ENCODE data around the gene SP5. TPM values are rescaled to one million over a fixed set of nuclear protein-coding genes. Genes with fewer than 3 reads are reported as not detected.

Gene SP5
- total RNA-seq, 1 experiment from 2014 or later, result 0.64 TPM

DNA sequence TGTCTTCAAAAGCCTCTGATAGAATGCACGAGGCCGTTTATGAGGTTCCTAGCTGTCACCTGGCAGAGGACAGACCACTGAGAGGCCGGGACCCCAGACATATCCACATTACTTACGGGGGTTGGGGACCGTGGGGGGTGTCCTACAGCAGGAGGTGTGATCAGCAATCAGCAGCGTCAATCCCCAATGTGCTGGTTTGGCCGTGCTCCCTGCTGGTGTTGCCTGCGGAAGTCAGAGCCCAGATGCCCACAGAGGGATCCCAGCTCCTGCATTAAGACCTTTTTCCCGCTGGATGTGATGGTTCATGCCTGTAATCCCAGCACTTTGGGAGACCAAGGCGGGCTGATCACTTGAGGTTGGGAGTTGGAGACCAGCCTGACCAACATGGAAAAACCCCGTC lies 20.8 kb upstream of the SP5 start:
- Histone ChIP-seq H3K36me3 (ENCODE audit: control insufficient read depth, insufficient read depth, low read length) (no peaks in the 10 kb centered on the region), H3K27ac (ENCODE audit: low read length) (no peak overlapping the region), H3K9me3 (ENCODE audit: control insufficient read depth, insufficient read depth, low read depth, low read length) (no peaks in the 10 kb centered on the region), H3K4me1 (ENCODE audit: control insufficient read depth, insufficient read depth, low read length) (no peaks in the 10 kb centered on the region), H3K27me3 (ENCODE audit: control insufficient read depth, insufficient read depth, low read length) (no peaks in the 10 kb centered on the region), H3K4me3 (ENCODE audit: low read depth in 2 of 2, low read length in 2 of 2) (no peak overlapping the region)
- ATAC-seq (no peak), DNase-seq (ENCODE audit: low read depth, low spot score) (no peak)
- intact Hi-C loops (cut with micrococcal nuclease; ENCODE audit: unreplicated experiment) (no loop called here), in situ Hi-C loops (cut with HindIII; ENCODE audit: low pct_unique_long_range_greater_than_20kb, low sequenced_read_pairs) (no loop called here)
- no TSS peak for BruUV-seq (replicated peaks)
- TF ChIP-seq, protein P1, sequence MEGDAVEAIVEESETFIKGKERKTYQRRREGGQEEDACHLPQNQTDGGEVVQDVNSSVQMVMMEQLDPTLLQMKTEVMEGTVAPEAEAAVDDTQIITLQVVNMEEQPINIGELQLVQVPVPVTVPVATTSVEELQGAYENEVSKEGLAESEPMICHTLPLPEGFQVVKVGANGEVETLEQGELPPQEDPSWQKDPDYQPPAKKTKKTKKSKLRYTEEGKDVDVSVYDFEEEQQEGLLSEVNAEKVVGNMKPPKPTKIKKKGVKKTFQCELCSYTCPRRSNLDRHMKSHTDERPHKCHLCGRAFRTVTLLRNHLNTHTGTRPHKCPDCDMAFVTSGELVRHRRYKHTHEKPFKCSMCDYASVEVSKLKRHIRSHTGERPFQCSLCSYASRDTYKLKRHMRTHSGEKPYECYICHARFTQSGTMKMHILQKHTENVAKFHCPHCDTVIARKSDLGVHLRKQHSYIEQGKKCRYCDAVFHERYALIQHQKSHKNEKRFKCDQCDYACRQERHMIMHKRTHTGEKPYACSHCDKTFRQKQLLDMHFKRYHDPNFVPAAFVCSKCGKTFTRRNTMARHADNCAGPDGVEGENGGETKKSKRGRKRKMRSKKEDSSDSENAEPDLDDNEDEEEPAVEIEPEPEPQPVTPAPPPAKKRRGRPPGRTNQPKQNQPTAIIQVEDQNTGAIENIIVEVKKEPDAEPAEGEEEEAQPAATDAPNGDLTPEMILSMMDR (IDR thresholded peaks at IDR 0.05), result no peak
- TF ChIP-seq, protein P2, sequence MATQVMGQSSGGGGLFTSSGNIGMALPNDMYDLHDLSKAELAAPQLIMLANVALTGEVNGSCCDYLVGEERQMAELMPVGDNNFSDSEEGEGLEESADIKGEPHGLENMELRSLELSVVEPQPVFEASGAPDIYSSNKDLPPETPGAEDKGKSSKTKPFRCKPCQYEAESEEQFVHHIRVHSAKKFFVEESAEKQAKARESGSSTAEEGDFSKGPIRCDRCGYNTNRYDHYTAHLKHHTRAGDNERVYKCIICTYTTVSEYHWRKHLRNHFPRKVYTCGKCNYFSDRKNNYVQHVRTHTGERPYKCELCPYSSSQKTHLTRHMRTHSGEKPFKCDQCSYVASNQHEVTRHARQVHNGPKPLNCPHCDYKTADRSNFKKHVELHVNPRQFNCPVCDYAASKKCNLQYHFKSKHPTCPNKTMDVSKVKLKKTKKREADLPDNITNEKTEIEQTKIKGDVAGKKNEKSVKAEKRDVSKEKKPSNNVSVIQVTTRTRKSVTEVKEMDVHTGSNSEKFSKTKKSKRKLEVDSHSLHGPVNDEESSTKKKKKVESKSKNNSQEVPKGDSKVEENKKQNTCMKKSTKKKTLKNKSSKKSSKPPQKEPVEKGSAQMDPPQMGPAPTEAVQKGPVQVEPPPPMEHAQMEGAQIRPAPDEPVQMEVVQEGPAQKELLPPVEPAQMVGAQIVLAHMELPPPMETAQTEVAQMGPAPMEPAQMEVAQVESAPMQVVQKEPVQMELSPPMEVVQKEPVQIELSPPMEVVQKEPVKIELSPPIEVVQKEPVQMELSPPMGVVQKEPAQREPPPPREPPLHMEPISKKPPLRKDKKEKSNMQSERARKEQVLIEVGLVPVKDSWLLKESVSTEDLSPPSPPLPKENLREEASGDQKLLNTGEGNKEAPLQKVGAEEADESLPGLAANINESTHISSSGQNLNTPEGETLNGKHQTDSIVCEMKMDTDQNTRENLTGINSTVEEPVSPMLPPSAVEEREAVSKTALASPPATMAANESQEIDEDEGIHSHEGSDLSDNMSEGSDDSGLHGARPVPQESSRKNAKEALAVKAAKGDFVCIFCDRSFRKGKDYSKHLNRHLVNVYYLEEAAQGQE (IDR thresholded peaks at IDR 0.05; ENCODE audit: insufficient read depth in 1 of 2, low read depth in 2 of 2, low read length in 1 of 2), result no peak
- TF ChIP-seq POLR2AphosphoS5 (IDR thresholded peaks at IDR 0.05; ENCODE audit: low read depth, low read length) (no peak), SIN3A (IDR thresholded peaks at IDR 0.05; ENCODE audit: borderline replicate concordance, insufficient read depth, low read depth, low read length) (no peak), TCF7L2 (IDR thresholded peaks at IDR 0.05; ENCODE audit: low read depth, low read length) (no peak)
- CTCF ChIA-PET, result no interaction called here
- POLR2A ChIA-PET, result no interaction called here

DNA sequence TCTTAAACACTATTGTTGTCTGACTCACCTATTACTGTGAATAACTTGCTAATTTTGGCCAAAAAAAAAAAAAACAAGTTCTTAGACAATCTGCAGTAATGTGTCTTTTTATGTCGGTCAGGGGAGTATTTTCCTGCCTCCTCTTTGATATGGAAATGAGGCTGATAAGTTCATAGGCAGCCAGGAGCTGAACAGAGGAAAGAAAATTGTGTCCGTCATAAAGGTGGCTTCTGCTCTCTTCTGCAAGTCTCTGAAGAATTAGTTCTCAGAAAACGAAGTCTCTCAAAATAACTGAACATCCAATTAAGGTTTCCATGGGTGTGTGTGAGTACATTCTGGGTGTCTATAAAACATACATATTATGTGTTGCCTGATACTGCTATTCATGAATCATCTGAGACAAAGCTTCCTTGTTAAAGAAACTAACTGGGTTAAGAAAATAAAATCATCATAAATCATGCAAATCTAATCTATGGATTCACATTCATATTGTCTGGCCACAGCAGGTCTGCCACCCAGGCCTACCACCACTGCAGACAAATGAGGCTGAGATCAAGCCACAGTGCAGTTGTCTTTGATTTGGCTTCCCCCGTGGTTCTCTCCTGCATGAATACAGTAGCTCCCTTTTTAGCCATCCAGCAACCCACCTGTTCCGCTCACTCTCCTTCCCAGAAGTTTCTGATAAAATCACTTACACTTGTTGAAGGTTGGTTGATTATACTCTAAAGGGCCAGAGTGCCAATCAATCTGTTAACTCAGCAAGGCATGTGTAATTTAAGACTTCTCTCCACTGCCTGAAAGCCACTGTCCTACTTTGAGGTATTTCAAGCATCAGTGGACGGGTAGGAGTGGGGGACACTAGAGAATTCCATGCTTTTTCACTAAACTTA lies 19.4 kb upstream of the SP5 start:
- no peaks in the 10 kb centered on the region for H3K4me1 ChIP-seq (ENCODE audit: control insufficient read depth, insufficient read depth, low read length)
- POLR2A ChIA-PET, result interaction anchor here (0.6 kb wide), 1 partner anchor 1146 kb away, joined by 3 read pairs; no protein-coding TSS in a partner anchor
- no peak for ATAC-seq
- TF ChIP-seq, protein P2 (IDR thresholded peaks at IDR 0.05; ENCODE audit: insufficient read depth in 1 of 2, low read depth in 2 of 2, low read length in 1 of 2), result no peak
- TF ChIP-seq TCF7L2 (IDR thresholded peaks at IDR 0.05; ENCODE audit: low read depth, low read length) (no peak), SIN3A (IDR thresholded peaks at IDR 0.05; ENCODE audit: borderline replicate concordance, insufficient read depth, low read depth, low read length) (no peak), POLR2AphosphoS5 (IDR thresholded peaks at IDR 0.05; ENCODE audit: low read depth, low read length) (no peak)
- TF ChIP-seq, protein P1 (IDR thresholded peaks at IDR 0.05), result no peak
- no peaks in the 10 kb centered on the region for H3K36me3 ChIP-seq (ENCODE audit: control insufficient read depth, insufficient read depth, low read length)
- no peak overlapping the region for H3K27ac ChIP-seq (ENCODE audit: low read length)
- in situ Hi-C loops (cut with HindIII; ENCODE audit: low pct_unique_long_range_greater_than_20kb, low sequenced_read_pairs) (no loop called here), intact Hi-C loops (cut with micrococcal nuclease; ENCODE audit: unreplicated experiment) (no loop called here)
- no TSS peak for BruUV-seq (replicated peaks)
- no peak overlapping the region for H3K4me3 ChIP-seq (ENCODE audit: low read depth in 2 of 2, low read length in 2 of 2)
- CTCF ChIA-PET, result no interaction called here
- DNase-seq (ENCODE audit: low read depth, low spot score), result no peak
- no peaks in the 10 kb centered on the region for H3K9me3 ChIP-seq (ENCODE audit: control insufficient read depth, insufficient read depth, low read depth, low read length)
- no peaks in the 10 kb centered on the region for H3K27me3 ChIP-seq (ENCODE audit: control insufficient read depth, insufficient read depth, low read length)

Measured in Panc1 (cell line).